GM23338 (cell line): ENCODE measurements around the gene RSPRY1. TPM values are rescaled to one million over a fixed set of nuclear protein-coding genes. Genes with fewer than 3 reads are reported as not detected.

Source experiments
- ATAC-seq: fragments of 200-7000 bp; cut with Tn5 transposase; 3 replicates; pipeline ENCODE4 v1.9.1; 2020
- DNase-seq: peaks from one replicate; pipeline ENCODE4 v3.0.0-alpha.2; 2015; ENCODE audit warnings: low spot score
- H2AFZ ChIP-seq: fragments of 200-600 bp; sonication (generic); 2 replicates; pipeline ENCODE4 v1.8.0; 2016; ENCODE audit warnings: antibody characterized with exemption, mild to moderate bottlenecking, moderate library complexity
- H3F3A ChIP-seq: fragments of 200-600 bp; sonication (generic); replicated peaks from 2 replicates; pipeline ENCODE4 v1.8.0; 2017; ENCODE audit warnings: antibody characterized with exemption, mixed run types, low read depth
- H3K27ac ChIP-seq: fragments of 200-600 bp; sonication (generic); 2 replicates; pipeline ENCODE4 v1.6.1; 2016; ENCODE audit warnings: low read depth
- H3K27me3 ChIP-seq: fragments of 200-600 bp; sonication (generic); 2 replicates; pipeline ENCODE4 v1.8.0; 2016; ENCODE audit warnings: mild to moderate bottlenecking, mixed run types, moderate library complexity; ENCODE audit not compliant: insufficient read depth
- H3K36me3 ChIP-seq: fragments of 200-600 bp; sonication (generic); 2 replicates; pipeline ENCODE4 v1.8.0; 2016; ENCODE audit warnings: mild to moderate bottlenecking; ENCODE audit not compliant: insufficient read depth
- H3K4me1 ChIP-seq: fragments of 200-600 bp; sonication (generic); 2 replicates; pipeline ENCODE4 v1.8.0; 2016; ENCODE audit warnings: mild to moderate bottlenecking, moderate library complexity; ENCODE audit not compliant: insufficient read depth
- H3K4me2 ChIP-seq: fragments of 200-600 bp; sonication (generic); 2 replicates; pipeline ENCODE4 v1.7.1; 2017; ENCODE audit warnings: mixed run types
- H3K4me3 ChIP-seq: fragments of 200-600 bp; sonication (generic); 2 replicates; pipeline ENCODE4 v1.6.1; 2016; ENCODE audit warnings: mixed run types
- H3K79me2 ChIP-seq: fragments of 200-600 bp; sonication (generic); replicated peaks from 2 replicates; pipeline ENCODE4 v1.8.0; 2017; ENCODE audit warnings: mild to moderate bottlenecking; ENCODE audit not compliant: insufficient read depth
- H3K9me2 ChIP-seq: fragments of 200-600 bp; sonication (generic); 2 replicates; pipeline ENCODE4 v1.8.0; 2017; ENCODE audit not compliant: insufficient read depth
- H4K20me1 ChIP-seq: fragments of 200-600 bp; sonication (generic); replicated peaks from 2 replicates; pipeline ENCODE4 v1.8.0; 2017; ENCODE audit warnings: mild to moderate bottlenecking; ENCODE audit not compliant: insufficient read depth
- H3K27ac Mint-ChIP-seq: 2 replicates; pipeline ENCODE4 v1.8.0; 2020; ENCODE audit warnings: inconsistent platforms, mild to moderate bottlenecking, moderate library complexity, mixed read lengths
- H3K27me3 Mint-ChIP-seq: 3 replicates; pipeline ENCODE4 v1.8.0; 2022; ENCODE audit warnings: low read depth, mild to moderate bottlenecking, moderate library complexity, mixed read lengths, inconsistent platforms; ENCODE audit not compliant: insufficient read depth, poor library complexity
- H3K36me3 Mint-ChIP-seq: 3 replicates; pipeline ENCODE4 v1.8.0; 2021; ENCODE audit warnings: low read depth, mild to moderate bottlenecking, inconsistent platforms, moderate library complexity, mixed read lengths
- H3K4me1 Mint-ChIP-seq: 3 replicates; pipeline ENCODE4 v1.8.0; 2020; ENCODE audit warnings: mild to moderate bottlenecking, inconsistent platforms, mixed read lengths
- H3K4me3 Mint-ChIP-seq: 3 replicates; pipeline ENCODE4 v1.8.0; 2021; ENCODE audit warnings: moderate library complexity, mild to moderate bottlenecking, inconsistent platforms, mixed read lengths
- H3K9me3 Mint-ChIP-seq: 3 replicates; pipeline ENCODE4 v1.8.0; 2020; ENCODE audit warnings: moderate library complexity, mild to moderate bottlenecking, inconsistent platforms, mixed read lengths
- EZH2 ChIP-seq: fragments of 200-600 bp; sonication (generic); IDR thresholded peaks from one replicate; pipeline ENCODE4 v1.8.0; 2017; ENCODE audit warnings: antibody characterized with exemption, mild to moderate bottlenecking, low read depth; ENCODE audit not compliant: unreplicated experiment
- EZH2phosphoT487 ChIP-seq: fragments of 200-600 bp; sonication (generic); IDR thresholded peaks from one replicate; pipeline ENCODE4 v1.8.1; 2018; ENCODE audit warnings: antibody characterized with exemption; ENCODE audit not compliant: unreplicated experiment
- JUNB ChIP-seq: IDR thresholded peaks from one replicate; pipeline ENCODE4 v1.6.1; 2016; ENCODE audit warnings: antibody characterized with exemption; ENCODE audit not compliant: unreplicated experiment
- NANOG ChIP-seq: IDR thresholded peaks from 2 replicates; pipeline ENCODE4 v1.6.1; 2016; ENCODE audit warnings: antibody characterized with exemption, borderline replicate concordance
- POLR2AphosphoS5 ChIP-seq: IDR thresholded peaks from 2 replicates; pipeline ENCODE4 v1.6.1; 2016; ENCODE audit warnings: antibody characterized with exemption, low read depth
- STAT1 ChIP-seq: IDR thresholded peaks from one replicate; pipeline ENCODE4 v1.6.1; 2016; ENCODE audit warnings: antibody characterized with exemption; ENCODE audit not compliant: unreplicated experiment
- ZNF114 ChIP-seq: fragments of 250-450 bp; sonication (Bioruptor Pico); IDR thresholded peaks from 2 replicates; pipeline ENCODE4 v1.5.0; 2020; ENCODE audit warnings: mild to moderate bottlenecking, moderate library complexity
- ZNF331 ChIP-seq: fragments of 250-450 bp; sonication (Bioruptor Pico); IDR thresholded peaks from 2 replicates; pipeline ENCODE4 v1.5.0; 2020; ENCODE audit warnings: low read depth, mild to moderate bottlenecking, moderate library complexity
- polyA plus RNA-seq: library from polyadenylated mRNA; unstranded; fragments of >200 nt; fragmentation: Nextera tagmentation; extraction: Ambion mirVana; gene quantifications from 2 replicates; pipeline ENCODE4 v1.2.1, GENCODE V29; 2016
- total RNA-seq: library from RNA; depleted of rRNA; stranded (reverse); fragments of >200 nt; shearing (Covaris generic); gene quantifications from 2 replicates; pipeline ENCODE4 v1.2.3, GENCODE V29; 2014
- TF ChIP-seq, protein P1 (sequence below): IDR thresholded peaks from one replicate; pipeline ENCODE4 v1.6.1; 2018; ENCODE audit warnings: antibody characterized with exemption; ENCODE audit not compliant: unreplicated experiment
- TF ChIP-seq, protein P2 (sequence below): fragments of 250-450 bp; sonication (Bioruptor Pico); IDR thresholded peaks from 2 replicates; pipeline ENCODE4 v1.5.0; 2020; ENCODE audit warnings: mild to moderate bottlenecking, moderate library complexity
- TF ChIP-seq, protein P3 (sequence below), 2 experiments: fragments of 200-600 bp in 1 of 2; sonication (generic) in 1 of 2; conservative IDR thresholded peaks; 2 replicates each; pipeline versions ENCODE4 v1.5.1 to v1.6.1; 2016 to 2017; ENCODE audit warnings: antibody characterized with exemption in 2 of 2, low read depth in 2 of 2, mild to moderate bottlenecking in 2 of 2, moderate library complexity in 1 of 2

Gene RSPRY1
- total and polyA plus RNA-seq, 2 experiments from 2014 or later = 25.8 to 35.9 TPM

DNA sequence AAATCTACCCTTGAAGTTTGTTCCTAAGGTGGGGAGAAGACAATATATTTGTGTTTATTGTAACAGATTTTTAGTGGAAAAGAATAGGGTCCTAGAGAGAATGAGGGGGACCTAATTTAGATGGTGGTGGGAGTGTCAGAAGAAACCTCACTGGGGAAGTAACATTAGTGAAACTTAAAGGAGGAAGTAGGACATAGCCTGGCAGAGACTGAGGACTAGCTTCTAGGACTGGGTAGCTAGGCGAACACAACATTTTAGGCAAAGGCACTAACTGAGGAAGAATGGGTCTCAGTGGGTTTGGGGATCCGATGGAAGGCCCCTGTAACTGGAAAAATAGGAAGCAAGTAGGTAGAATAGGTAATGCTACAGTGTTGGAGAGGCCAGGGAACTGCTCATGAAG, 54.7 kb downstream of the RSPRY1 start:
- Mint-ChIP-seq H3K27me3 (peaks cover 9% of the 10 kb centered on the region), H3K4me1 (peaks cover 3% of the 10 kb centered on the region; the same call in 2 of the 3 replicates), H3K27ac (no peak overlapping the region), H3K4me3 (no peak overlapping the region), H3K9me3 (no peaks in the 10 kb centered on the region), H3K36me3 (peaks cover 15% of the 10 kb centered on the region)
- TF ChIP-seq, protein P1, sequence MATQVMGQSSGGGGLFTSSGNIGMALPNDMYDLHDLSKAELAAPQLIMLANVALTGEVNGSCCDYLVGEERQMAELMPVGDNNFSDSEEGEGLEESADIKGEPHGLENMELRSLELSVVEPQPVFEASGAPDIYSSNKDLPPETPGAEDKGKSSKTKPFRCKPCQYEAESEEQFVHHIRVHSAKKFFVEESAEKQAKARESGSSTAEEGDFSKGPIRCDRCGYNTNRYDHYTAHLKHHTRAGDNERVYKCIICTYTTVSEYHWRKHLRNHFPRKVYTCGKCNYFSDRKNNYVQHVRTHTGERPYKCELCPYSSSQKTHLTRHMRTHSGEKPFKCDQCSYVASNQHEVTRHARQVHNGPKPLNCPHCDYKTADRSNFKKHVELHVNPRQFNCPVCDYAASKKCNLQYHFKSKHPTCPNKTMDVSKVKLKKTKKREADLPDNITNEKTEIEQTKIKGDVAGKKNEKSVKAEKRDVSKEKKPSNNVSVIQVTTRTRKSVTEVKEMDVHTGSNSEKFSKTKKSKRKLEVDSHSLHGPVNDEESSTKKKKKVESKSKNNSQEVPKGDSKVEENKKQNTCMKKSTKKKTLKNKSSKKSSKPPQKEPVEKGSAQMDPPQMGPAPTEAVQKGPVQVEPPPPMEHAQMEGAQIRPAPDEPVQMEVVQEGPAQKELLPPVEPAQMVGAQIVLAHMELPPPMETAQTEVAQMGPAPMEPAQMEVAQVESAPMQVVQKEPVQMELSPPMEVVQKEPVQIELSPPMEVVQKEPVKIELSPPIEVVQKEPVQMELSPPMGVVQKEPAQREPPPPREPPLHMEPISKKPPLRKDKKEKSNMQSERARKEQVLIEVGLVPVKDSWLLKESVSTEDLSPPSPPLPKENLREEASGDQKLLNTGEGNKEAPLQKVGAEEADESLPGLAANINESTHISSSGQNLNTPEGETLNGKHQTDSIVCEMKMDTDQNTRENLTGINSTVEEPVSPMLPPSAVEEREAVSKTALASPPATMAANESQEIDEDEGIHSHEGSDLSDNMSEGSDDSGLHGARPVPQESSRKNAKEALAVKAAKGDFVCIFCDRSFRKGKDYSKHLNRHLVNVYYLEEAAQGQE = no peak
- no peak for TF ChIP-seq STAT1
- no peak for TF ChIP-seq JUNB
- TF ChIP-seq POLR2AphosphoS5 = no peak
- no peak for TF ChIP-seq ZNF331 (CRISPR knock-in tag)
- no peak for TF ChIP-seq EZH2phosphoT487
- no peak for TF ChIP-seq ZNF114
- TF ChIP-seq NANOG = no peak
- TF ChIP-seq, protein P2, sequence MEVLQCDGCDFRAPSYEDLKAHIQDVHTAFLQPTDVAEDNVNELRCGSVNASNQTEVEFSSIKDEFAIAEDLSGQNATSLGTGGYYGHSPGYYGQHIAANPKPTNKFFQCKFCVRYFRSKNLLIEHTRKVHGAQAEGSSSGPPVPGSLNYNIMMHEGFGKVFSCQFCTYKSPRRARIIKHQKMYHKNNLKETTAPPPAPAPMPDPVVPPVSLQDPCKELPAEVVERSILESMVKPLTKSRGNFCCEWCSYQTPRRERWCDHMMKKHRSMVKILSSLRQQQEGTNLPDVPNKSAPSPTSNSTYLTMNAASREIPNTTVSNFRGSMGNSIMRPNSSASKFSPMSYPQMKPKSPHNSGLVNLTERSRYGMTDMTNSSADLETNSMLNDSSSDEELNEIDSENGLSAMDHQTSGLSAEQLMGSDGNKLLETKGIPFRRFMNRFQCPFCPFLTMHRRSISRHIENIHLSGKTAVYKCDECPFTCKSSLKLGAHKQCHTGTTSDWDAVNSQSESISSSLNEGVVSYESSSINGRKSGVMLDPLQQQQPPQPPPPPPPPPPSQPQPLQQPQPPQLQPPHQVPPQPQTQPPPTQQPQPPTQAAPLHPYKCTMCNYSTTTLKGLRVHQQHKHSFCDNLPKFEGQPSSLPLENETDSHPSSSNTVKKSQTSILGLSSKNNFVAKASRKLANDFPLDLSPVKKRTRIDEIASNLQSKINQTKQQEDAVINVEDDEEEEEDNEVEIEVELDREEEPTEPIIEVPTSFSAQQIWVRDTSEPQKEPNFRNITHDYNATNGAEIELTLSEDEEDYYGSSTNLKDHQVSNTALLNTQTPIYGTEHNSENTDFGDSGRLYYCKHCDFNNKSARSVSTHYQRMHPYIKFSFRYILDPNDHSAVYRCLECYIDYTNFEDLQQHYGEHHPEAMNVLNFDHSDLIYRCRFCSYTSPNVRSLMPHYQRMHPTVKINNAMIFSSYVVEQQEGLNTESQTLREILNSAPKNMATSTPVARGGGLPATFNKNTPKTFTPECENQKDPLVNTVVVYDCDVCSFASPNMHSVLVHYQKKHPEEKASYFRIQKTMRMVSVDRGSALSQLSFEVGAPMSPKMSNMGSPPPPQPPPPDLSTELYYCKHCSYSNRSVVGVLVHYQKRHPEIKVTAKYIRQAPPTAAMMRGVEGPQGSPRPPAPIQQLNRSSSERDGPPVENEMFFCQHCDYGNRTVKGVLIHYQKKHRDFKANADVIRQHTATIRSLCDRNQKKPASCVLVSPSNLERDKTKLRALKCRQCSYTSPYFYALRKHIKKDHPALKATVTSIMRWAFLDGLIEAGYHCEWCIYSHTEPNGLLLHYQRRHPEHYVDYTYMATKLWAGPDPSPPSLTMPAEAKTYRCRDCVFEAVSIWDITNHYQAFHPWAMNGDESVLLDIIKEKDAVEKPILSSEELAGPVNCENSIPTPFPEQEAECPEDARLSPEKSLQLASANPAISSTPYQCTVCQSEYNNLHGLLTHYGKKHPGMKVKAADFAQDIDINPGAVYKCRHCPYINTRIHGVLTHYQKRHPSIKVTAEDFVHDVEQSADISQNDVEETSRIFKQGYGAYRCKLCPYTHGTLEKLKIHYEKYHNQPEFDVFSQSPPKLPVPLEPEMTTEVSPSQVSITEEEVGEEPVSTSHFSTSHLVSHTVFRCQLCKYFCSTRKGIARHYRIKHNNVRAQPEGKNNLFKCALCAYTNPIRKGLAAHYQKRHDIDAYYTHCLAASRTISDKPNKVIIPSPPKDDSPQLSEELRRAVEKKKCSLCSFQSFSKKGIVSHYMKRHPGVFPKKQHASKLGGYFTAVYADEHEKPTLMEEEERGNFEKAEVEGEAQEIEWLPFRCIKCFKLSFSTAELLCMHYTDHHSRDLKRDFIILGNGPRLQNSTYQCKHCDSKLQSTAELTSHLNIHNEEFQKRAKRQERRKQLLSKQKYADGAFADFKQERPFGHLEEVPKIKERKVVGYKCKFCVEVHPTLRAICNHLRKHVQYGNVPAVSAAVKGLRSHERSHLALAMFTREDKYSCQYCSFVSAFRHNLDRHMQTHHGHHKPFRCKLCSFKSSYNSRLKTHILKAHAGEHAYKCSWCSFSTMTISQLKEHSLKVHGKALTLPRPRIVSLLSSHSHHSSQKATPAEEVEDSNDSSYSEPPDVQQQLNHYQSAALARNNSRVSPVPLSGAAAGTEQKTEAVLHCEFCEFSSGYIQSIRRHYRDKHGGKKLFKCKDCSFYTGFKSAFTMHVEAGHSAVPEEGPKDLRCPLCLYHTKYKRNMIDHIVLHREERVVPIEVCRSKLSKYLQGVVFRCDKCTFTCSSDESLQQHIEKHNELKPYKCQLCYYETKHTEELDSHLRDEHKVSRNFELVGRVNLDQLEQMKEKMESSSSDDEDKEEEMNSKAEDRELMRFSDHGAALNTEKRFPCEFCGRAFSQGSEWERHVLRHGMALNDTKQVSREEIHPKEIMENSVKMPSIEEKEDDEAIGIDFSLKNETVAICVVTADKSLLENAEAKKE (CRISPR knock-in tag) = no peak
- no peak for TF ChIP-seq EZH2
- TF ChIP-seq, protein P3, sequence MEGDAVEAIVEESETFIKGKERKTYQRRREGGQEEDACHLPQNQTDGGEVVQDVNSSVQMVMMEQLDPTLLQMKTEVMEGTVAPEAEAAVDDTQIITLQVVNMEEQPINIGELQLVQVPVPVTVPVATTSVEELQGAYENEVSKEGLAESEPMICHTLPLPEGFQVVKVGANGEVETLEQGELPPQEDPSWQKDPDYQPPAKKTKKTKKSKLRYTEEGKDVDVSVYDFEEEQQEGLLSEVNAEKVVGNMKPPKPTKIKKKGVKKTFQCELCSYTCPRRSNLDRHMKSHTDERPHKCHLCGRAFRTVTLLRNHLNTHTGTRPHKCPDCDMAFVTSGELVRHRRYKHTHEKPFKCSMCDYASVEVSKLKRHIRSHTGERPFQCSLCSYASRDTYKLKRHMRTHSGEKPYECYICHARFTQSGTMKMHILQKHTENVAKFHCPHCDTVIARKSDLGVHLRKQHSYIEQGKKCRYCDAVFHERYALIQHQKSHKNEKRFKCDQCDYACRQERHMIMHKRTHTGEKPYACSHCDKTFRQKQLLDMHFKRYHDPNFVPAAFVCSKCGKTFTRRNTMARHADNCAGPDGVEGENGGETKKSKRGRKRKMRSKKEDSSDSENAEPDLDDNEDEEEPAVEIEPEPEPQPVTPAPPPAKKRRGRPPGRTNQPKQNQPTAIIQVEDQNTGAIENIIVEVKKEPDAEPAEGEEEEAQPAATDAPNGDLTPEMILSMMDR (conservative IDR thresholded peaks at IDR 0.05; ENCODE audit: low read depth in 2 of 2) = no peak
- H3K4me1 ChIP-seq = peaks cover 4% of the 10 kb centered on the region; the same call in 1 of the 2 replicates
- H3K9me2 ChIP-seq = no peaks in the 10 kb centered on the region
- no peak overlapping the region for H3K4me3 ChIP-seq
- no peak for ATAC-seq
- no peaks in the 10 kb centered on the region for H3K79me2 ChIP-seq
- H3K27me3 ChIP-seq = no peaks in the 10 kb centered on the region
- H4K20me1 ChIP-seq = no peaks in the 10 kb centered on the region
- H2AFZ ChIP-seq = no peak overlapping the region
- DNase-seq = no peak
- H3K4me2 ChIP-seq = no peak overlapping the region
- peaks cover 9% of the 10 kb centered on the region; the same call in 1 of the 2 replicates for H3K36me3 ChIP-seq
- H3K27ac ChIP-seq = no peak overlapping the region
- H3F3A ChIP-seq = peaks cover 5% of the 10 kb centered on the region; the same call in 1 of the 2 replicates
